ENCODE data around the gene OR6P1.

GRCh38 chr1:158559696-158560095 lies 10.7 kb downstream of the OR6P1 start:
- TF ChIP-seq CTCF (conservative IDR thresholded peaks at IDR 0.05; ENCODE audit: low read length) (no peak), EZH2phosphoT487 (IDR thresholded peaks at IDR 0.05; ENCODE audit: borderline replicate concordance, low read depth, low read length) (no peak)

All from OCI-LY7 (cell line).